Neural crest cell (in vitro differentiated cells): ENCODE data around the gene ERG. TPM values are rescaled to one million over a fixed set of nuclear protein-coding genes. Genes with fewer than 3 reads are reported as not detected.

ENCODE experiments used
- DNase-seq: peaks from one replicate; pipeline ENCODE4 v3.0.0; 2021; ENCODE audit warnings: low read depth, mixed read lengths, low spot score
- H3K27ac Mint-ChIP-seq: one replicate; pipeline ENCODE4 v1.8.0; 2021; ENCODE audit warnings: mild to moderate bottlenecking, mixed read lengths; ENCODE audit not compliant: unreplicated experiment
- H3K27me3 Mint-ChIP-seq: 2 replicates; pipeline ENCODE4 v1.8.0; 2021; ENCODE audit warnings: low read depth, mild to moderate bottlenecking, mixed read lengths
- H3K36me3 Mint-ChIP-seq: 2 replicates; pipeline ENCODE4 v1.8.0; 2021; ENCODE audit warnings: low read depth, mild to moderate bottlenecking, mixed read lengths
- H3K4me1 Mint-ChIP-seq: 2 replicates; pipeline ENCODE4 v1.8.0; 2021; ENCODE audit warnings: mixed read lengths
- H3K4me3 Mint-ChIP-seq: one replicate; pipeline ENCODE4 v1.8.0; 2021; ENCODE audit warnings: mild to moderate bottlenecking, mixed read lengths
- H3K9me3 Mint-ChIP-seq: 2 replicates; pipeline ENCODE4 v1.8.0; 2021; ENCODE audit warnings: mixed read lengths
- total RNA-seq: library from RNA; stranded (reverse); gene quantifications from 2 replicates; pipeline ENCODE4 v1.2.1, GENCODE V29; 2021
- TF ChIP-seq, protein P1 (sequence below): fragments of 200-600 bp; sonication (generic); conservative IDR thresholded peaks from 2 replicates; pipeline ENCODE4 v1.5.0; 2021; ENCODE audit warnings: antibody characterized with exemption, mild to moderate bottlenecking

Gene ERG
- total RNA-seq, 1 donor from 2014 or later, result 0.19 TPM

DNA sequence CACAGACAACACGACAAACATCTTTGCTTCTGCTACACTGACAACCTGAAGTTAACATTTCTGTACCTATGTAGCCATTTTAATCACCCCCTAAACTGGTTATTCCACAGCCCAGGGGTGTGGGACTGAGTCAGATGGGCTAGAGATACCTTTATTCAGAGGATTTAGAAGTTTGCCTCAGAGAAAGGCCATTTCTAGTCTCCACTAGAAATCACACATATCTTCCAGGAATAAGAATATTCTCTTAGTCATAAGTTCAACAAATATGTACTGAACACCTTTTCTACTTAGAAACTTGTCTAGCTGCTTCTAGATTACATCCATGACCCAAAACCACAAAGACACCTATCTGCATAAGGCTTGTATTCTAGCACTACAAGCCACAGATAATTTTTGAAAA, 38.8 kb downstream of the ERG start:
- H3K36me3 Mint-ChIP-seq, result no peaks in the 10 kb centered on the region
- no peaks in the 10 kb centered on the region for H3K27me3 Mint-ChIP-seq
- TF ChIP-seq, protein P1, sequence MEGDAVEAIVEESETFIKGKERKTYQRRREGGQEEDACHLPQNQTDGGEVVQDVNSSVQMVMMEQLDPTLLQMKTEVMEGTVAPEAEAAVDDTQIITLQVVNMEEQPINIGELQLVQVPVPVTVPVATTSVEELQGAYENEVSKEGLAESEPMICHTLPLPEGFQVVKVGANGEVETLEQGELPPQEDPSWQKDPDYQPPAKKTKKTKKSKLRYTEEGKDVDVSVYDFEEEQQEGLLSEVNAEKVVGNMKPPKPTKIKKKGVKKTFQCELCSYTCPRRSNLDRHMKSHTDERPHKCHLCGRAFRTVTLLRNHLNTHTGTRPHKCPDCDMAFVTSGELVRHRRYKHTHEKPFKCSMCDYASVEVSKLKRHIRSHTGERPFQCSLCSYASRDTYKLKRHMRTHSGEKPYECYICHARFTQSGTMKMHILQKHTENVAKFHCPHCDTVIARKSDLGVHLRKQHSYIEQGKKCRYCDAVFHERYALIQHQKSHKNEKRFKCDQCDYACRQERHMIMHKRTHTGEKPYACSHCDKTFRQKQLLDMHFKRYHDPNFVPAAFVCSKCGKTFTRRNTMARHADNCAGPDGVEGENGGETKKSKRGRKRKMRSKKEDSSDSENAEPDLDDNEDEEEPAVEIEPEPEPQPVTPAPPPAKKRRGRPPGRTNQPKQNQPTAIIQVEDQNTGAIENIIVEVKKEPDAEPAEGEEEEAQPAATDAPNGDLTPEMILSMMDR, result no peak
- H3K4me3 Mint-ChIP-seq, result no peak overlapping the region
- H3K9me3 Mint-ChIP-seq, result peaks cover 4% of the 10 kb centered on the region
- no peak for DNase-seq
- no peak overlapping the region for H3K27ac Mint-ChIP-seq
- H3K4me1 Mint-ChIP-seq, result peaks cover 31% of the 10 kb centered on the region

DNA sequence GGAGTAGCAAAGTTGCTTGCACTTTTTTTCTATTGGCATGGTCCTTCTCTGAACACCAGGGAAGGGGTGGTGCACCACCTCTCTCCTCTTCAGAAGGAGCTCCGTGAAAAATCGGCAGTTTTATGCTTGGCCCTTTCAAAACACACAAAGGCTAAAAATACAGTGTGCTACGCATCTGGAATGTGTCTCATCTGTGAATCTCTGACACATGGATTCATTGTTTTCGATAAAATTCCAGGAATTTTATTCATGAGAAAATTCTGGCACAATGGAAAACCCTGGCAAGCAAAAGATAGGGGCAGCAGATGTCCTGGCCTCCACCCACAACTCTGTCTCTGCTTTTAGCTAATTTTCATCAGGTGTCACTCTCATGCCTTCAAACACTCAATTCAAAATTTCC, 42.9 kb downstream of the ERG start:
- H3K9me3 Mint-ChIP-seq, result peaks cover 4% of the 10 kb centered on the region
- DNase-seq, result no peak
- no peaks in the 10 kb centered on the region for H3K27me3 Mint-ChIP-seq
- H3K4me3 Mint-ChIP-seq, result no peak overlapping the region
- H3K4me1 Mint-ChIP-seq, result peaks cover 17% of the 10 kb centered on the region
- TF ChIP-seq, protein P1, result no peak
- no peaks in the 10 kb centered on the region for H3K36me3 Mint-ChIP-seq
- no peak overlapping the region for H3K27ac Mint-ChIP-seq

DNA sequence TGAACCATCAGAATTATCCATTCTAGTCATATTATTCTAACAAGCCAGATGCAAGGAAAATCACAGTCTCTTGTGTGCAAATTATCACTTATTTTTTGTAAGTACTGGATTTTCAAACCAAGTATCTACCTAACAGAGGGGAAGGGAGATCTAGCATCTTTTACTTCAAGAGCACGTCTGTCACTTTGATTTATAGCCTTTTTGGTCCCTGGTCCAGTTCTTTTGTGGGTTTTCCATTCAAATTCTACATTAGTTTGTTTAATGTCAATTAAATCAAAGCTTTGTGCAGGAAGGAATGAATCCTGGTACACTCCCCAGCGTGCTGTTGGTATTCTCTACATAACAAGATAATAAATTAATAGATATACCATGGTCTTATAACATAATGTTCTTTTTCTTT, 43.6 kb downstream of the ERG start:
- no peak overlapping the region for H3K27ac Mint-ChIP-seq
- no peaks in the 10 kb centered on the region for H3K27me3 Mint-ChIP-seq
- no peak for DNase-seq
- TF ChIP-seq, protein P1, result no peak
- no peak overlapping the region for H3K4me3 Mint-ChIP-seq
- H3K4me1 Mint-ChIP-seq, result peaks cover 12% of the 10 kb centered on the region
- peaks cover under 1% of the 10 kb centered on the region for H3K9me3 Mint-ChIP-seq
- H3K36me3 Mint-ChIP-seq, result no peaks in the 10 kb centered on the region

DNA sequence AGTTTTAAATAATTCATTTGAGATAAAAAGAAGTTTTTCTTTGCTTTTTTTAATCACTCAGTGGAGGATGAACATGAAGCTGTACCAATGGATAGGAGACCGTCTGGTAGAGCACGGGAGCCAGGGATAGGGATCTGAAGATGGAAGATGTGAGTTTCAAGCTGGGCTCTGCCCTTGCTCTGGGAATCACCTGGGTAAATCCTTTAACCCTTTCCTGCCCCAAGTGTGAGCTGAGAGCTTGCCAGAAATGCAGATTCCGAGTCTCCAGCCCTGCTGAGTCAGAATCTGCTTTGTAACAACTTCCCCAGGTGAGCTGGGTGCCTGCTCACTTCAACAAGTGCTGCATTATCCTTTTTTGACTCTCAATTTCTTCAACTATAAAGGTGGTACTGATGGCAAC, 44.1 kb downstream of the ERG start:
- Mint-ChIP-seq H3K9me3 (no peaks in the 10 kb centered on the region), H3K27me3 (no peaks in the 10 kb centered on the region), H3K4me3 (no peak overlapping the region), H3K4me1 (peaks cover 8% of the 10 kb centered on the region), H3K36me3 (no peaks in the 10 kb centered on the region), H3K27ac (no peak overlapping the region)
- TF ChIP-seq, protein P1, result no peak
- no peak for DNase-seq

DNA sequence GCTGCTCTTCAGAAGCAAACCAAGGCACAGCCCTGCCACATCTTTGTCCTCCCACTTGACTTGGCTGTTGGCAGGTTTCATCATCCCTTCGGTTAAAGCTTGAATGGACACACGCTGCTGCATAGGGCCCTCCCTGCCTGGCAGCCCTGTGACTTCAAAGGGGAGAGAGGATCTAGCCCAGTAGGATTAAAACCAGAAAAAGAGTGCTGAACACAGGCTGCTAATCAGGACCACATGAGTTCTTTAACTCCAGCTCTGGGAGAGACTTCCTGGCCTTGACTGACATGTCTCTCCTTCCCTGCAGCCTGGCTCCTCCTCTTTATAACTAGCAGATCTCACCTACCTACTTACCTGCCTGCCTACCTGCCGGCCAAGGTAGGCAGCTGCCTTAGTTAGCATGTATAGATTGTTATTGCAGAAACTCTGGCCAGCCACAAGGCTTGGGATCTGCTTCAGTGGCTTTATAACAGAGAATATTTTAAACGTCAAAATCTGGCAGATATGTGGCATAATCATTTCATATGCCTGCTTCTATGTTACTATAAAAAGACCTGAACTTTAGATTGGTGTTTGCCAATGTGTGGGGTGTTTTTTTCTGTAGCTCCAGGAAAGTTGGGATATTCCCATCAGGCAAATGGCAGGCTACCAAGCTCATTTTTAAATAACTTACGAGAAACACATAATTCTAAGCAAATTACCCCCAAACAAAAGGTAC, 49.4 kb downstream of the ERG start:
- no peak for DNase-seq
- no peaks in the 10 kb centered on the region for H3K36me3 Mint-ChIP-seq
- TF ChIP-seq, protein P1, result no peak
- peaks cover 18% of the 10 kb centered on the region for H3K4me1 Mint-ChIP-seq
- H3K4me3 Mint-ChIP-seq, result no peak overlapping the region
- no peak overlapping the region for H3K27ac Mint-ChIP-seq
- H3K27me3 Mint-ChIP-seq, result no peaks in the 10 kb centered on the region
- no peaks in the 10 kb centered on the region for H3K9me3 Mint-ChIP-seq
